ENCODE data around the gene MS4A4A. TPM values are rescaled to one million over a fixed set of nuclear protein-coding genes. Genes with fewer than 3 reads are reported as not detected.

The MS4A4A gene
- total and polyA plus RNA-seq, 8 donors = 1.4 to 28.1 (median 6.6) TPM; not detected in 1

GRCh38 chr11:60305906-60306619 lies 25.6 kb downstream of the MS4A4A start:
- 74 to 88% (median 77%) methylated on average over 3 of the region's 3 CpGs for WGBS, 5 donors
- no peak overlapping the region for H3K27ac ChIP-seq
- no peak for TF ChIP-seq CTCF (IDR thresholded peaks at IDR 0.05)
- TF ChIP-seq POLR2A (IDR thresholded peaks at IDR 0.05) = no peak
- no peak for TF ChIP-seq EP300 (IDR thresholded peaks at IDR 0.05)
- TF ChIP-seq POLR2AphosphoS5 (IDR thresholded peaks at IDR 0.05) = no peak
- H3K4me3 ChIP-seq = no peak overlapping the region
- no peaks in the 10 kb centered on the region for H3K27me3 ChIP-seq
- no peaks in the 10 kb centered on the region for H3K36me3 ChIP-seq
- intact Hi-C loops (cut with DNase I; ENCODE audit: low total_unique reads) = no loop called here
- DNase-seq = no peak
- no peaks in the 10 kb centered on the region for H3K9me3 ChIP-seq
- no peaks in the 10 kb centered on the region for H3K4me1 ChIP-seq

- no peak for DNase-seq
- no peak overlapping the region for H3K27ac ChIP-seq
- H3K4me1 ChIP-seq = no peaks in the 10 kb centered on the region
- no peaks in the 10 kb centered on the region for H3K9me3 ChIP-seq
- H3K4me3 ChIP-seq = no peak overlapping the region
- H3K27me3 ChIP-seq = no peaks in the 10 kb centered on the region
- TF ChIP-seq POLR2AphosphoS5 (IDR thresholded peaks at IDR 0.05) = no peak
- WGBS, 5 donors = 71 to 90% (median 79%) methylated on average over 3 of the region's 3 CpGs
- intact Hi-C loops (cut with DNase I; ENCODE audit: low total_unique reads) = no loop called here
- H3K36me3 ChIP-seq = no peaks in the 10 kb centered on the region
Measured at GRCh38 chr11:60307507-60308195, 27.2 kb downstream of the MS4A4A start.

GRCh38 chr11:60310407-60310998 lies 30.0 kb downstream of the MS4A4A start:
- intact Hi-C loops (cut with DNase I; ENCODE audit: low total_unique reads) = no loop called here
- peak in 1 of 2 donors; percentile 31 for DNase-seq
- WGBS, 5 donors = 55 to 63% (median 59%) methylated on average over 5 of the region's 5 CpGs
- Histone ChIP-seq H3K4me3 (no peak overlapping the region), H3K27me3 (no peaks in the 10 kb centered on the region), H3K27ac (no peak overlapping the region), H3K9me3 (no peaks in the 10 kb centered on the region), H3K4me1 (no peaks in the 10 kb centered on the region), H3K36me3 (no peaks in the 10 kb centered on the region)
- TF ChIP-seq EP300 (IDR thresholded peaks at IDR 0.05) (no peak), CTCF (IDR thresholded peaks at IDR 0.05) (no peak), POLR2AphosphoS5 (IDR thresholded peaks at IDR 0.05) (no peak), POLR2A (IDR thresholded peaks at IDR 0.05) (no peak)

- TF ChIP-seq POLR2AphosphoS5 (IDR thresholded peaks at IDR 0.05) = no peak
- no peak for TF ChIP-seq EP300 (IDR thresholded peaks at IDR 0.05)
- TF ChIP-seq POLR2A (IDR thresholded peaks at IDR 0.05) = no peak
- no peak for TF ChIP-seq CTCF (IDR thresholded peaks at IDR 0.05)
- DNase-seq = no peak
- H3K27me3 ChIP-seq = no peaks in the 10 kb centered on the region
- H3K9me3 ChIP-seq = peaks cover 0 to 14% (median 10%) of the 10 kb centered on the region in 4 donors
- no peak overlapping the region for H3K4me3 ChIP-seq
- intact Hi-C loops (cut with DNase I; ENCODE audit: low total_unique reads) = no loop called here
- no peaks in the 10 kb centered on the region for H3K4me1 ChIP-seq
- no peak overlapping the region for H3K27ac ChIP-seq
- WGBS, 5 donors = 22 to 49% (median 28%) methylated on average over 2 of the region's 2 CpGs
- no peaks in the 10 kb centered on the region for H3K36me3 ChIP-seq
Measured at GRCh38 chr11:60314635-60315321, 34.3 kb downstream of the MS4A4A start.

Measured in stomach (tissue), 9 donors.